ENCODE data around the gene AKAP13.

Gene AKAP13

DNA sequence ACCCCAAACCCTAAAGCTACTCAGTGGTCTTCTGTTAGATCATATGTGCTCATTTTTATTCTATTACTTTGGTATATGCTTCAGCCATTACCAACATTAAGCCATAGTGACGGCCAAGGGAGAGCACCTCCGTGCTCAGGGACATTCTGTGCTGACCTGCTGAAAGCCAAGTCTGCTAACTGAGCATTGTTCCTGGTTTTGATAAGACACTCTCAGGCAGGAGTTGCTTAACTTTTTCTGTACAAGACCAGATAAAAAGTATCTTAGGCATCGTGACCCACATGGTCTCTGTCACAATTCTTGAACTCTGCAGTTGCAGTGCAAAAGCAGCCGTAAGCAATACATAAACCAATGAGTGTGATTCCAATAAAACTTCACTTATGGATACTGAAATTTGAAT is 313.7 kb downstream of the AKAP13 start:
- no peak overlapping the region for H3K4me3 ChIP-seq (ENCODE audit: low read length)
- no peak for TF ChIP-seq CTCF (conservative IDR thresholded peaks at IDR 0.05; ENCODE audit: low read length)
- no peak for DNase-seq (ENCODE audit: low read depth)

- TF ChIP-seq CTCF (conservative IDR thresholded peaks at IDR 0.05; ENCODE audit: low read length): no peak
- H3K4me3 ChIP-seq (ENCODE audit: low read length): no peak overlapping the region
- DNase-seq (ENCODE audit: low read depth): no peak
Observed at GRCh38 chr15:85700767-85701166, 320.4 kb downstream of the AKAP13 start.

GRCh38 chr15:85702321-85703101 is 322.1 kb downstream of the AKAP13 start:
- DNase-seq (ENCODE audit: low read depth): peak; percentile 53
- TF ChIP-seq CTCF (conservative IDR thresholded peaks at IDR 0.05; ENCODE audit: low read length): no peak
- H3K4me3 ChIP-seq (ENCODE audit: low read length): no peak overlapping the region

GRCh38 chr15:85704066-85704465 is 323.7 kb downstream of the AKAP13 start:
- no peak overlapping the region for H3K4me3 ChIP-seq (ENCODE audit: low read length)
- DNase-seq (ENCODE audit: low read depth): no peak

GRCh38 chr15:85704720-85705429 is 324.5 kb downstream of the AKAP13 start:
- TF ChIP-seq CTCF (conservative IDR thresholded peaks at IDR 0.05; ENCODE audit: low read length): no peak
- peak; percentile 56 for DNase-seq (ENCODE audit: low read depth)
- no peak overlapping the region for H3K4me3 ChIP-seq (ENCODE audit: low read length)

More at GRCh38 chr15:85704066-85704465, 323.7 kb downstream of the AKAP13 start:
- no peak for TF ChIP-seq CTCF (conservative IDR thresholded peaks at IDR 0.05; ENCODE audit: low read length)

- DNase-seq (ENCODE audit: low read depth): peak; percentile 29
- TF ChIP-seq CTCF (conservative IDR thresholded peaks at IDR 0.05; ENCODE audit: low read length): no peak
- peak overlapping the region; percentile 40 for H3K4me3 ChIP-seq (ENCODE audit: low read length)
Observed at GRCh38 chr15:85706779-85707518, 326.5 kb downstream of the AKAP13 start.

All from AG10803 (cell line).